ENCODE data around the gene AIF1. TPM values are rescaled to one million over a fixed set of nuclear protein-coding genes. Genes with fewer than 3 reads are reported as not detected.

The AIF1 gene
- total RNA-seq, 2 experiments from 2014 or later, result 16.3 to 22.0 TPM

GRCh38 chr6:31580438-31580740, 34.6 kb upstream of the AIF1 start:
- Histone ChIP-seq H3K9me3 (ENCODE audit: low read length) (no peaks in the 10 kb centered on the region), H3K36me3 (ENCODE audit: insufficient read depth, low read length) (peaks cover 13% of the 10 kb centered on the region; the same call in 1 of the 2 replicates), H3K4me1 (ENCODE audit: insufficient read depth, low read length, poor library complexity, severe bottlenecking) (peaks cover 78% of the 10 kb centered on the region), H3K9me2 (ENCODE audit: insufficient read depth, low read length) (no peaks in the 10 kb centered on the region), H2AFZ (ENCODE audit: low read length) (no peak overlapping the region), H4K20me1 (ENCODE audit: insufficient read depth, low read length) (no peaks in the 10 kb centered on the region), H3K4me2 (ENCODE audit: low read length) (peak overlapping the region; percentile 88), H3K27ac (ENCODE audit: low read depth, low read length, poor library complexity, severe bottlenecking) (no peak overlapping the region), H3K4me3 (ENCODE audit: low read depth, low read length, poor library complexity, severe bottlenecking) (peak overlapping the region; percentile 87), H3K79me2 (ENCODE audit: insufficient read depth, low read depth, low read length) (peaks cover 15% of the 10 kb centered on the region; the same call in 1 of the 2 replicates)
- ChIA-PET POLR2A (interaction anchor here (0.8 to 6.0 kb wide), 4 partner anchors 11 to 63 kb away, joined by 3 to 49 read pairs (median 6); no protein-coding TSS in a partner anchor), CTCF (ENCODE audit: unreplicated experiment) (interaction anchor here (1.3 to 4.4 kb wide), 2 partner anchors 17 to 32 kb away, joined by 3 to 27 read pairs; no protein-coding TSS in a partner anchor)
- no peak for TF ChIP-seq EZH2phosphoT487 (IDR thresholded peaks at IDR 0.05; ENCODE audit: borderline replicate concordance, low read depth, low read length)
- TF ChIP-seq, protein P1, sequence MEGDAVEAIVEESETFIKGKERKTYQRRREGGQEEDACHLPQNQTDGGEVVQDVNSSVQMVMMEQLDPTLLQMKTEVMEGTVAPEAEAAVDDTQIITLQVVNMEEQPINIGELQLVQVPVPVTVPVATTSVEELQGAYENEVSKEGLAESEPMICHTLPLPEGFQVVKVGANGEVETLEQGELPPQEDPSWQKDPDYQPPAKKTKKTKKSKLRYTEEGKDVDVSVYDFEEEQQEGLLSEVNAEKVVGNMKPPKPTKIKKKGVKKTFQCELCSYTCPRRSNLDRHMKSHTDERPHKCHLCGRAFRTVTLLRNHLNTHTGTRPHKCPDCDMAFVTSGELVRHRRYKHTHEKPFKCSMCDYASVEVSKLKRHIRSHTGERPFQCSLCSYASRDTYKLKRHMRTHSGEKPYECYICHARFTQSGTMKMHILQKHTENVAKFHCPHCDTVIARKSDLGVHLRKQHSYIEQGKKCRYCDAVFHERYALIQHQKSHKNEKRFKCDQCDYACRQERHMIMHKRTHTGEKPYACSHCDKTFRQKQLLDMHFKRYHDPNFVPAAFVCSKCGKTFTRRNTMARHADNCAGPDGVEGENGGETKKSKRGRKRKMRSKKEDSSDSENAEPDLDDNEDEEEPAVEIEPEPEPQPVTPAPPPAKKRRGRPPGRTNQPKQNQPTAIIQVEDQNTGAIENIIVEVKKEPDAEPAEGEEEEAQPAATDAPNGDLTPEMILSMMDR (conservative IDR thresholded peaks at IDR 0.05; ENCODE audit: low read length), result no peak
- intact Hi-C loops (cut with micrococcal nuclease; ENCODE audit: unreplicated experiment), result loop anchor here (10.0 kb wide), 1 partner anchor 176 kb away; the partner anchor contains the start of gene MICA
- DNase-seq (ENCODE audit: low spot score), result no peak
- BruUV-seq (replicated peaks), result no TSS peak

DNA sequence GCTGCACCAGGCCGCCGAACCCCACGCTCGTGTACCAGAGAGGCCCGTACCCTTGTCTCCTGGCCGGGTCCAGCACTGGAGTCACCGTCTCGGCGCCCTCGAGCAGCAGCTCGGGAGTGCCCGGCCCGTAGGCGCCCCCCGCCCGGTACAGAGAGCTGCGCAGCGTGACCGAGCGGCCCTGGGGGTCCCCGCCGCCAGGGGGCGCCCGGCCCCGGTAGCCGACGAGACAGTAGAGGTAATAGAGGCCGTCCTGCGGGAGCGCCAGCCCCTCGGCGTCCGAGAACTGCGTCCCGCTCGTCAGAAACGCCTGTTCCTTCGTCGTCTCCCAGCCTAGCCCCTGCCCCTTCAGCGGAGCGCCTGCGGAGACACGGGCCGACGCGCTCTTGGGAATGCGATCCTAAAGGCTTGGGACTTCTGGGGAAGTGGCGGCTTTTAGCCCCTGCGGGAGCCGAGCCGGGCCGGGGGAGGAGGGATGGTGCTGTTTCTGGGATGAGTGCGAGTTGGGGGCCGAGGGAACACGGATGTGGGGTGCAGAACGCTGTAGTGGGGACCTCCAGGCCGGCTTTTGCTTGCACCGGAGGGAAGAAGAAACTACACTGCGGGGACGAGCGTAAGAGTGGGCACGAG, 34.1 kb upstream of the AIF1 start:
- Histone ChIP-seq H3K36me3 (ENCODE audit: insufficient read depth, low read length) (peaks cover 13% of the 10 kb centered on the region; the same call in 1 of the 2 replicates), H3K9me3 (ENCODE audit: low read length) (no peaks in the 10 kb centered on the region), H3K9me2 (ENCODE audit: insufficient read depth, low read length) (no peaks in the 10 kb centered on the region), H3K4me2 (ENCODE audit: low read length) (peak overlapping the region; percentile 88), H4K20me1 (ENCODE audit: insufficient read depth, low read length) (no peaks in the 10 kb centered on the region), H3K27ac (ENCODE audit: low read depth, low read length, poor library complexity, severe bottlenecking) (peak overlapping the region; percentile 86), H3K4me1 (ENCODE audit: insufficient read depth, low read length, poor library complexity, severe bottlenecking) (peaks cover 78% of the 10 kb centered on the region), H3K4me3 (ENCODE audit: low read depth, low read length, poor library complexity, severe bottlenecking) (peak overlapping the region; percentile 87), H3K79me2 (ENCODE audit: insufficient read depth, low read depth, low read length) (peaks cover 13% of the 10 kb centered on the region; the same call in 1 of the 2 replicates), H2AFZ (ENCODE audit: low read length) (peak overlapping the region; percentile 12; the same call in 1 of the 2 replicates)
- intact Hi-C loops (cut with micrococcal nuclease; ENCODE audit: unreplicated experiment), result loop anchor here (1.0 to 10.0 kb wide), 4 partner anchors 16 to 176 kb away; partner anchors contain the start of genes MICA and NFKBIL1
- peak; percentile 89 for DNase-seq (ENCODE audit: low spot score)
- BruUV-seq (replicated peaks), result no TSS peak
- POLR2A ChIA-PET, result interaction anchor here (0.8 to 6.0 kb wide), 3 partner anchors 11 to 16 kb away, joined by 5 to 49 read pairs (median 6); no protein-coding TSS in a partner anchor
- TF ChIP-seq EZH2phosphoT487 (IDR thresholded peaks at IDR 0.05; ENCODE audit: borderline replicate concordance, low read depth, low read length), result no peak
- TF ChIP-seq, protein P1 (conservative IDR thresholded peaks at IDR 0.05; ENCODE audit: low read length), result peak; percentile 93
- CTCF ChIA-PET (ENCODE audit: unreplicated experiment), result interaction anchor here (0.8 to 4.4 kb wide), 4 partner anchors 12 to 32 kb away, joined by 3 to 27 read pairs (median 3); partner anchors contain the start of gene NCR3

Measured in OCI-LY7 (cell line).